ENCODE measurements around the gene GABRB1.

DNA sequence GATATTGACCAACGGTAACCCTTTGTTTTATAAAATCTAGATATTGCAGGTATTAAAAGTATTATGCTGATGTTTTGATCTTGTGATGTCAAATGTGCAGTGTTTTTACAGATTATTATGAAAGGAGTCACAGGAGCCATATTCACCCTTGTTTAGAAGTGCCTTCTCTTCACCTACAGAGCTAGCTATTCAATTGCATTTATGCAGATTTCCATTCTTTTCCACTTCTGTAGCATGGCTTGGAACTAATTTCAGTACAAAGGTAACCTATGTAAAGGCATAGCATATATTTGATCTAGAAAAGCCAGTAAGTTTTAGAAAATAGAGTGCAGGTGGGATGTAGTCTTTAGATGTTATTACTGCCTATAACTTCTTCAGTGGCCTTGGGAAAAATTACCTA is 176.2 kb downstream of the GABRB1 start:
- TF ChIP-seq CTCF (conservative IDR thresholded peaks at IDR 0.05; ENCODE audit: low read depth in 2 of 2) (no peak), CREB1 (CRISPR knock-in tag; IDR thresholded peaks at IDR 0.05; ENCODE audit: low read depth) (no peak)

All from GM23338 (cell line).